IPS-15b (cell line): ENCODE data around the gene FUT9.

ENCODE experiments used
- H3K27me3 ChIP-seq: one replicate; pipeline ENCODE4 v1.6.1; 2013; ENCODE audit warnings: low read length; ENCODE audit not compliant: control insufficient read depth, insufficient read depth
- H3K36me3 ChIP-seq: one replicate; pipeline ENCODE4 v1.6.1; 2013; ENCODE audit warnings: low read length; ENCODE audit not compliant: control insufficient read depth, insufficient read depth
- H3K4me1 ChIP-seq: one replicate; pipeline ENCODE4 v1.6.1; 2013; ENCODE audit warnings: mild to moderate bottlenecking, low read length; ENCODE audit not compliant: control insufficient read depth, insufficient read depth
- H3K4me3 ChIP-seq: one replicate; pipeline ENCODE4 v1.5.1; 2013; ENCODE audit warnings: low read depth, low read length
- H3K9ac ChIP-seq: one replicate; pipeline ENCODE4 v1.6.1; 2013; ENCODE audit warnings: low read depth, mild to moderate bottlenecking, low read length
- H3K9me3 ChIP-seq: one replicate; pipeline ENCODE4 v1.6.1; 2013; ENCODE audit warnings: mild to moderate bottlenecking, low read length; ENCODE audit not compliant: control insufficient read depth, insufficient read depth

The FUT9 gene

DNA sequence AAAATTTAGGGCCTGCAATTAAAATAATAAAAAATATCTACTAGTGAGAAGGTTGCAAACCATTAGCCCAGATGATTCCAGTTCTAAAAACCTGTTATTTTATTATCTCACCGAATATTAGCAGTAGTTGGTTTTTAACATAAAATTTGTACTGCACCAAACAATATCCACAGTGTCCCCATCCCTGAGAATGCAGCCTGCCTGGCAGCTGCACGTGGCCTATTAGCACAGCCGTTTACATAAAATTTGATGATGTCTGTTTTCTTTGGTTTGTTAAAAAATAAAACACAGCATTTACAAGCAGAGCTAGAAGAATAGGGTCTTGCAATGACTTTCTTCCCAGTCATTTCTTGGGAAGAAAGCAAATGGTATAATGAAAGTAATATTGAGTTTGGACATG is 58.2 kb downstream of the FUT9 start:
- Histone ChIP-seq H3K4me3 (no peak overlapping the region), H3K9ac (no peak overlapping the region), H3K27me3 (no peaks in the 10 kb centered on the region), H3K9me3 (no peaks in the 10 kb centered on the region), H3K4me1 (no peaks in the 10 kb centered on the region), H3K36me3 (no peaks in the 10 kb centered on the region)

DNA sequence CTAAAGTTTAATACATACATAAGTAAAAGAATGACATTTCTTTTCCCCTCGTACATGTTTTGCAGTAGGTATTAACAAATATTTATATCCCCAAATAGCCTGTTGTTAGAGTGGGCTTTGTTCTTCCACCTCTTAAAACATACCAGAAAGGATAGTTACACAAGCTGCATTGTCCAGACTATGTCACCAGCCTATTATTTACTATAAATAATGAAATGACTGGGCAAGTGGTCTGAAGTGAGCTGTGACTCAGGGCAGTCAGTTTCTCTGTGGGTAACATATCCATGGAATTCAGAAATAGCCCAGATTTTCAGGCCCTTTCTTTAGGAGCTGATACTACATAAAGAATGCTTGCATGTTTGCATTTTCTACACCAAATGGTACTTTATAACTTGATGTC is 60.1 kb downstream of the FUT9 start:
- Histone ChIP-seq H3K27me3 (no peaks in the 10 kb centered on the region), H3K4me3 (no peak overlapping the region), H3K36me3 (no peaks in the 10 kb centered on the region), H3K9me3 (no peaks in the 10 kb centered on the region), H3K4me1 (no peaks in the 10 kb centered on the region), H3K9ac (no peak overlapping the region)

DNA sequence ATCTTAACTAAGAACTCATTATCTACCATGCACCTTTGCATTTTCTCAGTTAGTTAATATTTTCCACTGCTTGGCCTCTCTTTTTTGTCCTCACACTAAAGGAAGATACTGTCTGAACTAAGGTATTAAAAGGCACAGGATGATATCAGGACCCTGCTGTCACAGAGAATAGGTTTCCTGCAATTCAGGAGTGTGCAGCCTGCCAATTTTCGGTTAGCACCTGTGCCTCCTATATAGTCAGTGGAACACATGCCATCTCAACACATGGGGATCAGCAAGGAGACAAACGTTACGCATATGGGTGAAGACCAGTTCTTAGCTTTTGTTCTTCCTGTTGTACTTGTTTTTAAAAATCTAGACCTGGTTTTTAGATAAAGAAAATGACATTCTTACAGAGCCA is 71.0 kb downstream of the FUT9 start:
- no peaks in the 10 kb centered on the region for H3K36me3 ChIP-seq
- H3K9me3 ChIP-seq = no peaks in the 10 kb centered on the region
- H3K9ac ChIP-seq = no peak overlapping the region
- no peak overlapping the region for H3K4me3 ChIP-seq
- H3K27me3 ChIP-seq = no peaks in the 10 kb centered on the region
- H3K4me1 ChIP-seq = no peaks in the 10 kb centered on the region

DNA sequence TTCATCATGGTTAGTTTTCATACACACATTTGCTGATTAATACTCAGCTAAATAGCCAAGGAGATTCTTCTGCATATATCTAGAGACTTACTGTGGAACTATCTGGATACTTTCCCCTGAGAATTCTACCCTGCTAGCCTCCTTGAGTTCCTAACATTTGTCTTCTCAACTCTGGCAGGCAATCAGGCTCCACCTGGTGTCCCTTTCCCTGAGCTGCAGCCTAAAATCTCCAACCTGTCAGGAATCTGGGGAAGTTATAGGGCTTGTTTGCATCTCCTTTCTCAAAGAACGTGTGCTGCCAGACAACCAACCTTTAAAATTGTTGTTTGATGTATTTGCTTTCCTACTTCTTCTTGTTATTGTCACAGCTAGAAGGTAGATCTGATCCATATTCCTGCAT is 73.4 kb downstream of the FUT9 start:
- Histone ChIP-seq H3K9ac (no peak overlapping the region), H3K4me1 (no peaks in the 10 kb centered on the region), H3K27me3 (no peaks in the 10 kb centered on the region), H3K4me3 (no peak overlapping the region), H3K36me3 (no peaks in the 10 kb centered on the region), H3K9me3 (no peaks in the 10 kb centered on the region)

DNA sequence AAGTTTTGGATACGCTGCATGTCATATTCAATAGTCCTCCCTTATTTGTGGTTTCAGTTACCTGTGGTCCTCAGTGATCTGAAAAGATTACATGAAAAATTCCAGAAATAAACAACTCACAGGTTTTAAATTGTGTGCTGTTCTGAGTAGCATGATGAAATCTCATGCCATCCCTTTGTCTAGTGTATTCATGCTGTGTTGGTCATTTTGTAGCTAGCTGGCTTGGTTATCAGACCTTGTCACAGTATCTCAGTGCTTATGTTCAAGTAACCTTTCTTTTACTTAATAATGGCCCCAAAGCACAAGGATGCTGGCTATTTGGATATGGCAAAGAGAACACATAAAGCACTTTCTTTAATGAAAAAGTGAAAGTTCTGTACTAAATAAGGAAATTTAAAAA is 78.3 kb downstream of the FUT9 start:
- H3K4me1 ChIP-seq = no peaks in the 10 kb centered on the region
- no peak overlapping the region for H3K9ac ChIP-seq

DNA sequence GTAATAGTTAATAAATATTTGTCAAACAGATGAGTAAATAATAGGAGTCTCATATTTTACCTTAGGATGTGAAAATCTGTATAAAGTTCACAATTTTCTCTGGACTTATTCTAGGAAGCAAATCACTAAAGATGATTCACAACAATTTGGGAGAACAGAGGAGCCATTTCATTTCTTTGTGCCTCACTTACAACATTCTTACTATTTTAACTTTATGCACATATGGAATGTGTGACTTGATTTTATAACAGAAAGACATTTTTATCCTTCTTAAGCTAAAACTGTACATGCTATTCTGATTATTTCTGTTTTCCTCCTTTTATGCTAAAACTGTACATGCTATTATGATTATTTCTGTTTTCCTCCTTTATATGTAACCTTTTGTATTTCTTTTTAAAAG is 83.3 kb downstream of the FUT9 start:
- Histone ChIP-seq H3K27me3 (no peaks in the 10 kb centered on the region), H3K36me3 (no peaks in the 10 kb centered on the region), H3K9me3 (no peaks in the 10 kb centered on the region), H3K9ac (no peak overlapping the region), H3K4me3 (no peak overlapping the region), H3K4me1 (no peaks in the 10 kb centered on the region)

More for the DNA sequence above, 78.3 kb downstream of the FUT9 start:
- Histone ChIP-seq H3K36me3 (no peaks in the 10 kb centered on the region), H3K27me3 (no peaks in the 10 kb centered on the region), H3K4me3 (no peak overlapping the region), H3K9me3 (no peaks in the 10 kb centered on the region)

DNA sequence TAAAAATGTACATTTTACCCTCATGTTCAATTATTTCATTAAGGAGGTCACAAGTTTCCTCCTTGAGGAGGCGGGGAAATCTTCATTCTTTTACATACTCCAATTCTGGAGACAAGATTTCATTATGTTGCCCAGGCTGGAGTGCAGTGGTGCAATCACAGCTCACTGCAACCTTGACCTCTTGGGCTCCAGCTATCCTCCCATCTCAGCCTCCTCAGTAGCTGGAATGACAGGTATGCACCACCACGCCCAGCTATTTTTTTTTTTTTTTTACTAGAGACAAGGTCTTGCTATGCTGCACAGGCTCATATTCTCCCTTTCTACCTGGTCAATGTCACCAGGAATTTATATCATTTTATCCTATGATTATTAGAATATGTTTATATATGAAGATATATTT is 85.8 kb downstream of the FUT9 start:
- H3K4me3 ChIP-seq = no peak overlapping the region
- no peaks in the 10 kb centered on the region for H3K36me3 ChIP-seq
- no peaks in the 10 kb centered on the region for H3K9me3 ChIP-seq
- no peaks in the 10 kb centered on the region for H3K4me1 ChIP-seq
- H3K27me3 ChIP-seq = no peaks in the 10 kb centered on the region
- no peak overlapping the region for H3K9ac ChIP-seq

DNA sequence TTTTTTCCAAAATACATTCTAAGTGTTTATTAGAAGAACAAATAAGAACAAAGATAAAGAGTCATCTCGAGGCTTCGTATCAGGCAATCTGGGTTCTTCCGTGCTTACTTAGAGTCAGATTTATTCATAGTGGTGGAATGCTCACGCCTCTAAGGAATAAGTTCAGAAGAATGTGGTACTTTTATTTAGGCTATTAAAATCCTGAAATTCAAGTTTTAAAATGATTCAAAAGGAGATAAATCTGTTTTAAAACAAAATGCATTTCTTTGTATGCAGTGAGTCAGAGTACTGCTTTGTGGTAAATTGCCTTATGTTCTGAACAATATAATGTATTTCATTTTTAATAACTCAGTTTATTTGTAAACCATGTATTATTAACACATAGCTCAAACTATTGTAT is 89.1 kb downstream of the FUT9 start:
- Histone ChIP-seq H3K9me3 (no peaks in the 10 kb centered on the region), H3K4me1 (no peaks in the 10 kb centered on the region), H3K4me3 (no peak overlapping the region), H3K36me3 (no peaks in the 10 kb centered on the region), H3K27me3 (no peaks in the 10 kb centered on the region), H3K9ac (no peak overlapping the region)

DNA sequence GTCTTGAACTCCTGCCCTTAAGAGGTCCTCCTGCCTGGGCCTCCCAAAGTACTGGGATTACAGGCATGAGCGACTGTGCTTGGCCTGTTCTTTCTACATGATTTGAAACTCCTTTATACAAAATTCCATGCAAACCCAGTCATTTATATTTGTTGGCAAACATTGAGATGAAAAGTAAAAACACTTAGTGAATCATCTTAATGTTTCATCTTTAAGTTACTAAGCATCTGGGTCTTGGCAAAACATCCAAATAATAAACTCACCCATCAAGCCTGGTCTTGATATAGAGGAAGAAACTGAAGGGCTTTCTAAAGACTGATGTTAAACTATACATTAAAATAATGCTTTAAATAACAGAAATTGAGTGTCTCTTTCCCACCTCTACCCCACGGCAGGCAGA is 95.1 kb downstream of the FUT9 start:
- H3K4me3 ChIP-seq = no peak overlapping the region
- no peaks in the 10 kb centered on the region for H3K4me1 ChIP-seq
- H3K27me3 ChIP-seq = no peaks in the 10 kb centered on the region
- no peaks in the 10 kb centered on the region for H3K9me3 ChIP-seq
- H3K9ac ChIP-seq = no peak overlapping the region
- H3K36me3 ChIP-seq = no peaks in the 10 kb centered on the region

DNA sequence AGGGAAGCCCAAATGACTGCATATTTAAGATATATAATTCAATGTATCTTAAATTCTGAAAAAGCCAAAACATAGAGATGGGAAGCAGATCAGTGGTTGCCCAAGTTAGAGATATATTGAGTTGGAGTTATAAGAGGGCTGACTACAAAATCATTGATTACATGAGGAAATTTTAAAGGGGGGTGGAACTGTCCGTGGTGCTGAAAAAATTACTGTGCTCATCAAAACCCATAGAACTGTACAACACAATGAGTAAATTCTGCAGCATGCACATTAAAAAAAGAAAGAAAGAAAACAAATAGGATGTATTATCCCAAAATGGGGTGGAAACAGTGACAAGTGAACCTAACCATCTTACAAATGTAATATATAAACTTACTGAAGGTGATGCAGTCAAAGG is 100.9 kb downstream of the FUT9 start:
- Histone ChIP-seq H3K27me3 (no peaks in the 10 kb centered on the region), H3K4me3 (no peak overlapping the region), H3K4me1 (no peaks in the 10 kb centered on the region), H3K9ac (no peak overlapping the region), H3K9me3 (no peaks in the 10 kb centered on the region), H3K36me3 (no peaks in the 10 kb centered on the region)

DNA sequence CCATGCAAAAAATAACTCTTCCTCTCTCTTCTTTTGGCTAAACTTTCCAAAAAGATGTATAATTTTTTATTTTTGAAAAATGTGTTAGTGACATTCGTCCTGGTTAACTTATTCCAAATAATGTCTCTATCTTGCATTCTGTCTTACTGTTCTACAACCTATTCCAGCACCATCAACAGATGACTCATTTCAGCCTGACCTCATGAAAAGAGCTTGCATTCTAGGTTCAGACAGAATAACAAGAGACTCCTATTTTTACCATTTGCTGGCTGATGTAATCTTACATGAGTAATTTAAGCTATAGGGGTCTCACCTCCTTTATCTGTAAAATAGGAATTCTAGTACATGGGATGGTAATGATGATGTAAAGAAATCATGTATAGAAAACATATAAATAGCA is 109.0 kb downstream of the FUT9 start:
- no peaks in the 10 kb centered on the region for H3K4me1 ChIP-seq
- H3K27me3 ChIP-seq = no peaks in the 10 kb centered on the region
- no peak overlapping the region for H3K9ac ChIP-seq
- H3K4me3 ChIP-seq = no peak overlapping the region
- no peaks in the 10 kb centered on the region for H3K36me3 ChIP-seq
- no peaks in the 10 kb centered on the region for H3K9me3 ChIP-seq

DNA sequence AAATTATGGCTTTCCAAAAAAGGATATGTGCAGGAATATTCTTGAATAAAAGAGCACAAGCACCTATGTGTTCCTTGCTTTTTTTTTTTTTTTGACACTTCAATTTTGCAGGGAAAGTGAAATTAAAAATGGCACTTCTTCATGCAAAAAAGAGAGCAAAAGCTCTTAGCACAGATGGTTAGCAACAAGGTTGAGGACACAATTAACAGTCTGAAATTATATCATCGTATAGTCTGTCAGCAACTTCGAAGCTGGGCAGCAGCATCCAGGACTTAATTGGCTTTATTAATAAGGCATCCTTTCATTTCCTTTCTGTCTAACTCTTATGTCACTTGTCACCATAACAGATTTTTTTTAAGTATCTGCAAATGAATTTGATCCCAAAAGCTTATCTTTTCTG is 122.6 kb downstream of the FUT9 start:
- Histone ChIP-seq H3K4me1 (no peaks in the 10 kb centered on the region), H3K27me3 (no peaks in the 10 kb centered on the region), H3K9ac (no peak overlapping the region), H3K36me3 (peaks cover 3% of the 10 kb centered on the region), H3K4me3 (no peak overlapping the region), H3K9me3 (no peaks in the 10 kb centered on the region)

DNA sequence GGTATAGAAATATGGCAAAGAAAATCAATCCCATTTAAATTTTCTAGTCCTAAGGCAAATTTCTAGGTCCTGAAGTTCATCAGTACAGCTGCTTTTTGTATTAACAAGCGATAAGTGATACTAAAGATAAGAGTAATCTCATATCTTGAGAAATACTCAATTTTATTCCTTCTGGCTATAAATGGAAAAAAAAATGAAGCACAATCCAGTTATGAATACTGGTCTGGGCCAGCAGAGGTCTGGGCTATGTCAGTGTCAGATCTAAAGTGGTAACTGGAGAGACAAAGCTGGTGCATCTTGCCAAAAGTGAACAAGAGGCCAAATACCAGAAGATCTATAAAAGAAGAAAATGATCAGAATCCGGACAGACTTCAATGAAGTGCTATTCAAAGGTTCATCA is 126.4 kb downstream of the FUT9 start:
- Histone ChIP-seq H3K9me3 (no peaks in the 10 kb centered on the region), H3K27me3 (no peaks in the 10 kb centered on the region), H3K4me1 (no peaks in the 10 kb centered on the region), H3K4me3 (no peak overlapping the region), H3K36me3 (peaks cover 3% of the 10 kb centered on the region), H3K9ac (no peak overlapping the region)
